Fibroblast of lung (primary cell): ENCODE data around the gene COMTD1. TPM values are rescaled to one million over a fixed set of nuclear protein-coding genes. Genes with fewer than 3 reads are reported as not detected.
"Not testable (repeated sequence)": the region's sequence is repeated elsewhere in the genome, so short reads cannot be mapped to it uniquely, and the experiment has no call there.

ENCODE experiments used
- DNase-seq, 2 donors: peaks; one replicate each; pipeline versions ENCODE4 v3.0.0 to v3.0.0-alpha.2; 2010; ENCODE audit warnings: low read depth in 2 of 2
- H2AFZ ChIP-seq: 2 replicates; pipeline ENCODE4 v1.5.1; 2012; ENCODE audit warnings: low read length, control low read depth, inconsistent platforms
- H3K27ac ChIP-seq: 2 replicates; pipeline ENCODE4 v1.5.1; 2011; ENCODE audit warnings: low read length, control low read depth; ENCODE audit not compliant: insufficient read depth
- H3K27me3 ChIP-seq: 2 replicates; pipeline ENCODE4 v1.5.1; 2011; ENCODE audit warnings: mild to moderate bottlenecking, low read length; ENCODE audit not compliant: control insufficient read depth, insufficient read depth
- H3K36me3 ChIP-seq: 2 replicates; pipeline ENCODE4 v1.5.1; 2011; ENCODE audit warnings: low read length; ENCODE audit not compliant: control insufficient read depth, insufficient read depth
- H3K4me1 ChIP-seq: 2 replicates; pipeline ENCODE4 v1.5.1; 2011; ENCODE audit warnings: low read length; ENCODE audit not compliant: control insufficient read depth, insufficient read depth; ENCODE audit errors: extremely low read depth
- H3K4me2 ChIP-seq: 2 replicates; pipeline ENCODE4 v1.5.1; 2011; ENCODE audit warnings: low read length, control low read depth; ENCODE audit not compliant: insufficient read depth; ENCODE audit errors: extremely low read depth
- H3K4me3 ChIP-seq, 4 experiments: fragments of 200-600 bp in 1 of 4; sonication (generic) in 1 of 4; replicated peaks in 1 of 4; 2 replicates each; pipeline ENCODE4 v1.5.1; 2011 to 2016; ENCODE audit warnings: low read length in 4 of 4, low read depth in 3 of 4, mild to moderate bottlenecking in 3 of 4, control low read depth in 2 of 4, inconsistent platforms in 1 of 4, mixed read lengths in 1 of 4; ENCODE audit not compliant: insufficient read depth in 1 of 4; ENCODE audit errors: control extremely low read depth in 1 of 4
- H3K79me2 ChIP-seq: 2 replicates; pipeline ENCODE4 v1.5.1; 2012; ENCODE audit warnings: mild to moderate bottlenecking, low read length, inconsistent platforms; ENCODE audit not compliant: control insufficient read depth, insufficient read depth
- H3K9ac ChIP-seq: 2 replicates; pipeline ENCODE4 v1.5.1; 2011; ENCODE audit warnings: mild to moderate bottlenecking, low read length, control low read depth; ENCODE audit not compliant: insufficient read depth
- H3K9me3 ChIP-seq: 2 replicates; pipeline ENCODE4 v1.5.1; 2012; ENCODE audit warnings: low read depth, low read length; ENCODE audit not compliant: control insufficient read depth, insufficient read depth
- H4K20me1 ChIP-seq: 2 replicates; pipeline ENCODE4 v1.5.1; 2011; ENCODE audit warnings: low read length; ENCODE audit not compliant: control insufficient read depth, insufficient read depth; ENCODE audit errors: extremely low read depth
- EZH2 ChIP-seq: IDR thresholded peaks from 2 replicates; pipeline ENCODE4 v1.5.1; 2012; ENCODE audit warnings: low read length, control low read depth, mild to moderate bottlenecking; ENCODE audit errors: missing control alignments
- polyA plus RNA-seq, 2 donors: library from polyadenylated mRNA; depleted of rRNA in 1 of 2; stranded (reverse) in 1 of 2; unstranded in 1 of 2; fragments of >200 nt; gene quantifications; 2 replicates each; pipeline ENCODE4 v1.2.1, GENCODE V29; 2011 to 2012; ENCODE audit warnings: missing spikeins in 1 of 2
- total RNA-seq: library from RNA; depleted of rRNA; stranded (reverse); fragments of >200 nt; gene quantifications from 2 replicates; pipeline ENCODE4 v1.2.1, GENCODE V29; 2014
- TF ChIP-seq, protein P1 (sequence below), 2 donors: IDR thresholded peaks in 1 of 2; conservative IDR thresholded peaks in 1 of 2; 1 replicate in 1 of 2; 2 replicates in 1 of 2; pipeline ENCODE4 v1.5.1; 2011 to 2012; ENCODE audit warnings: low read length in 2 of 2, control low read depth in 1 of 2, inconsistent platforms in 1 of 2, low read depth in 1 of 2, mild to moderate bottlenecking in 1 of 2

The COMTD1 gene
- total and polyA plus RNA-seq, 2 donors (not counting 1 experiment from before 2014, with no cell fraction given) = 2.0 to 8.3 TPM

DNA sequence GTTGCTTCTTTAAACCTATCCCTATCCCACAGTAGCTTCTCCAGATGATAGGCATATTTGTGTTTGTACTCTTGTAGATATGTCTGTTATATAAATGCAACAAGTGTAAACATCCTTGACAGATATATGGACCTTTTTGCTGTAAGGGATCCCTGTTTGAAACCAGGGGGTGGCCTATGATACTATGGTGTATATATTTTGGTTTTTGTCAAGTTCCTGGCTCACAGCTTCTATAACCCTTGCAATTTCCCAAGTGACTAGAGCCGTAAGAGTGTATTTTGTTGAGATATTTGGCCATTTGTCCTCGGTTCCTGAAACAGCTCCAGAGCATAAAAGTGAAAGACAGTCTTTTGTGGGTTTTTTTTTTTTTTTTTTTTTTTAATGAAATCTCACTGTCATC is 9.7 kb downstream of the COMTD1 start:
- peak overlapping the region; percentile 84 for H3K27ac ChIP-seq
- peak overlapping the region; percentile 17 for H3K4me2 ChIP-seq
- no peaks in the 10 kb centered on the region for H3K27me3 ChIP-seq
- H3K79me2 ChIP-seq = peaks cover 66% of the 10 kb centered on the region
- H3K4me3 ChIP-seq = peak overlapping the region in 1 of 4 experiments; percentile 14
- H2AFZ ChIP-seq = no peak overlapping the region
- TF ChIP-seq EZH2 = no peak
- TF ChIP-seq, protein P1, sequence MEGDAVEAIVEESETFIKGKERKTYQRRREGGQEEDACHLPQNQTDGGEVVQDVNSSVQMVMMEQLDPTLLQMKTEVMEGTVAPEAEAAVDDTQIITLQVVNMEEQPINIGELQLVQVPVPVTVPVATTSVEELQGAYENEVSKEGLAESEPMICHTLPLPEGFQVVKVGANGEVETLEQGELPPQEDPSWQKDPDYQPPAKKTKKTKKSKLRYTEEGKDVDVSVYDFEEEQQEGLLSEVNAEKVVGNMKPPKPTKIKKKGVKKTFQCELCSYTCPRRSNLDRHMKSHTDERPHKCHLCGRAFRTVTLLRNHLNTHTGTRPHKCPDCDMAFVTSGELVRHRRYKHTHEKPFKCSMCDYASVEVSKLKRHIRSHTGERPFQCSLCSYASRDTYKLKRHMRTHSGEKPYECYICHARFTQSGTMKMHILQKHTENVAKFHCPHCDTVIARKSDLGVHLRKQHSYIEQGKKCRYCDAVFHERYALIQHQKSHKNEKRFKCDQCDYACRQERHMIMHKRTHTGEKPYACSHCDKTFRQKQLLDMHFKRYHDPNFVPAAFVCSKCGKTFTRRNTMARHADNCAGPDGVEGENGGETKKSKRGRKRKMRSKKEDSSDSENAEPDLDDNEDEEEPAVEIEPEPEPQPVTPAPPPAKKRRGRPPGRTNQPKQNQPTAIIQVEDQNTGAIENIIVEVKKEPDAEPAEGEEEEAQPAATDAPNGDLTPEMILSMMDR (conservative IDR thresholded peaks at IDR 0.05 in 1 of 2, IDR thresholded peaks at IDR 0.05 in 1 of 2; ENCODE audit: low read depth in 1 of 2, low read length in 2 of 2) = no peak
- peaks cover 10% of the 10 kb centered on the region for H3K36me3 ChIP-seq
- no peak overlapping the region for H3K9ac ChIP-seq
- no peak for DNase-seq
- H3K4me1 ChIP-seq = peaks cover 23% of the 10 kb centered on the region
- H4K20me1 ChIP-seq = no peaks in the 10 kb centered on the region
- no peaks in the 10 kb centered on the region for H3K9me3 ChIP-seq

DNA sequence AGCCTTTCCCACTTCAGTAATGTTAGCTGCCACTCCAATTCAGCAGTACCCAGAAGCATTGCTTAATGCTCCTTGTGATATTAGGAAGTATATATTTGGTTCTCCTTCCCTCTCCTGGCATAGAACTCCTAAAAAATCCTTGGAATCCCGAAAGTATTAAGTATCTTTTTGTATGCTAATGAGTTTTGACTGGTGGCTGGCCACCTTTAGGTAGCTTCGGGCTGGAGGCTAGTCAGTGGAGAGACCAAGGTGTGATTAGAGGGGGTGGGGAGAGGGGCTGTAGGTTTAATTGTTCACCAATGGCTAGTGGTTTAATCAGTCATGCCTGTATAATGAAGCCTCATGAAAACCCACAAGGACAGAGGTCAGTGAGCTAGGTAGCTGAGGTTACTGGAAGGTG is 12.2 kb downstream of the COMTD1 start:
- Histone ChIP-seq H2AFZ (no peak overlapping the region), H3K27me3 (no peaks in the 10 kb centered on the region), H3K79me2 (peaks cover 68% of the 10 kb centered on the region), H3K27ac (no peak overlapping the region), H3K4me3 (no peak overlapping the region), H3K36me3 (peaks cover 13% of the 10 kb centered on the region), H3K9me3 (no peaks in the 10 kb centered on the region), H3K9ac (no peak overlapping the region), H4K20me1 (no peaks in the 10 kb centered on the region), H3K4me1 (peaks cover 23% of the 10 kb centered on the region), H3K4me2 (no peak overlapping the region)
- TF ChIP-seq, protein P1 (conservative IDR thresholded peaks at IDR 0.05 in 1 of 2, IDR thresholded peaks at IDR 0.05 in 1 of 2; ENCODE audit: low read depth in 1 of 2, low read length in 2 of 2) = no peak
- no peak for TF ChIP-seq EZH2
- DNase-seq = no peak

DNA sequence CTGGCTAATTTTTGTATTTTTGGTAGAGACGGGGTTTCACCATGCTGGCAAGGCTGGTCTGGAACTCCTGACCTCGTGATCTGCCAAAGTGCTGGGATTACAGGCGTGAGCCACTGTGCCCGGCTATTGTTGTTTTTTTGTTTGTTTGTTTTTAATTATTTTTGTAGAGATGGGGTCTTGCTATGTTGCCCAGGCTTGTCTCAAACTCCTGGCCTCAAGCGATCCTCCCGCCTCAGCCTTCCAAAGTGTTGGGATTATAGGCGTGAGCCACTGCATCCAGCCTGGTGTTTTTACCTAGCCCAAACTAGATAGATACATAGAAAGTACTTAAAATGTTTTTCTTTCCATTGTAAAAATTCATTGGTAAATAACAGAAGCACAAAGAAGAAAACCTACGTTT is 14.3 kb downstream of the COMTD1 start:
- H3K9ac ChIP-seq, H3K9me3 ChIP-seq, H3K4me2 ChIP-seq, H3K27me3 ChIP-seq, H4K20me1 ChIP-seq, H3K4me3 ChIP-seq, H3K27ac ChIP-seq, DNase-seq, H2AFZ ChIP-seq: not testable (repeated sequence)
- peaks cover 18% of the 10 kb centered on the region for H3K4me1 ChIP-seq
- peaks cover 69% of the 10 kb centered on the region for H3K79me2 ChIP-seq
- peaks cover 17% of the 10 kb centered on the region for H3K36me3 ChIP-seq
